ENCODE measurements around the gene NACA2. TPM values are rescaled to one million over a fixed set of nuclear protein-coding genes. Genes with fewer than 3 reads are reported as not detected.

Gene NACA2
- total and polyA plus RNA-seq, 2 of the 8 experiments (the other 6 are each of a cell fraction or from before 2014, with no cell fraction given): not detected

DNA sequence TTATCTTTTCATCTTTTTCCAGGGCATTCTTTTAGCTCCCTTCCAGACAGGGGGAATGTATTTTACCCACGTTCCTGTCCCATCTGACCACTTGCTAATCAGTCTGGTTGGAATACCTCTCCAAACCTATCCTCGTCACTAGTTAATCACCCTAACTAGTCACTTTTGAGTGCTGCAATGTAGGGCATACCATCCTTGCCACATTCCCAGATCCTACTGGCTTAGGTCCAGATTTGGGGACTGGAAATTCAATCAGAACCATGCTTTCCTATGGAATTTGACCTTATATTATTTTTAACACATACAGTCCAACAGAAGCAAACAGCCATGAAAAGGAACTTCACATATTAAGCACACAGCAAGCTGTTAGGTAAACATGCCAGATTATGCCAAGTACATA lies 29.7 kb downstream of the NACA2 start:
- no peaks in the 10 kb centered on the region for H3K9me3 ChIP-seq (ENCODE audit: insufficient read depth in 2 of 2, low read depth in 1 of 2, low read length in 1 of 2)
- no peak overlapping the region for H3K4me3 ChIP-seq (ENCODE audit: extremely low read depth in 1 of 4, insufficient read depth in 2 of 4, low read depth in 3 of 4, low read length in 4 of 4)
- no peak overlapping the region for H3K18ac ChIP-seq (ENCODE audit: extremely low read depth, low read length)
- no peak overlapping the region for H3K56ac ChIP-seq (replicated peaks; ENCODE audit: insufficient read length, low read depth, low read length)
- no peak overlapping the region for H3K27ac ChIP-seq (ENCODE audit: low read depth, low read length)
- ChIA-PET CTCF (ENCODE audit: partially characterized antibody) (interaction anchor here (0.6 to 2.3 kb wide), 5 partner anchors 7 to 1693 kb away, joined by 3 to 6 read pairs (median 4); no protein-coding TSS in a partner anchor), POLR2A (ENCODE audit: partially characterized antibody) (no interaction called here)
- FAIRE-seq: no peak
- H3K9ac ChIP-seq (replicated peaks in 1 of 4; ENCODE audit: extremely low read depth in 1 of 4, low read depth in 3 of 4, low read length in 3 of 4): no peak overlapping the region
- H3K4me2 ChIP-seq (ENCODE audit: insufficient read depth in 1 of 2, low read depth in 2 of 2, low read length in 2 of 2): no peak overlapping the region
- H3K14ac ChIP-seq (ENCODE audit: insufficient read length): no peak overlapping the region
- TF ChIP-seq POLR2AphosphoS5 (IDR thresholded peaks at IDR 0.05; ENCODE audit: low read depth, low read length) (no peak), JUN (IDR thresholded peaks at IDR 0.05; ENCODE audit: low read depth, low read length) (no peak), SRF (IDR thresholded peaks at IDR 0.05; ENCODE audit: low read depth, low read length) (no peak), EGR1 (IDR thresholded peaks at IDR 0.05; ENCODE audit: borderline replicate concordance, low read depth, low read length) (no peak), POLR2A (IDR thresholded peaks at IDR 0.05; ENCODE audit: control extremely low read depth in 1 of 2, low read depth in 2 of 2, low read length in 2 of 2) (no peak), KDM5A (IDR thresholded peaks at IDR 0.05; ENCODE audit: low read length) (no peak), CHD2 (IDR thresholded peaks at IDR 0.05; ENCODE audit: low read length) (no peak), TCF12 (IDR thresholded peaks at IDR 0.05; ENCODE audit: low read depth, low read length) (no peak), PHF8 (conservative IDR thresholded peaks at IDR 0.05; ENCODE audit: low read depth, low read length) (no peak), GTF2F1 (IDR thresholded peaks at IDR 0.05; ENCODE audit: borderline replicate concordance, low read depth, low read length) (no peak), ATF2 (IDR thresholded peaks at IDR 0.05; ENCODE audit: low read length) (no peak)
- TF ChIP-seq, protein P1, sequence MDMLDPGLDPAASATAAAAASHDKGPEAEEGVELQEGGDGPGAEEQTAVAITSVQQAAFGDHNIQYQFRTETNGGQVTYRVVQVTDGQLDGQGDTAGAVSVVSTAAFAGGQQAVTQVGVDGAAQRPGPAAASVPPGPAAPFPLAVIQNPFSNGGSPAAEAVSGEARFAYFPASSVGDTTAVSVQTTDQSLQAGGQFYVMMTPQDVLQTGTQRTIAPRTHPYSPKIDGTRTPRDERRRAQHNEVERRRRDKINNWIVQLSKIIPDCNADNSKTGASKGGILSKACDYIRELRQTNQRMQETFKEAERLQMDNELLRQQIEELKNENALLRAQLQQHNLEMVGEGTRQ (IDR thresholded peaks at IDR 0.05; ENCODE audit: low read length): no peak
- no peak overlapping the region for H4K91ac ChIP-seq (replicated peaks; ENCODE audit: insufficient read length, low read length)
- H2BK120ac ChIP-seq (replicated peaks; ENCODE audit: low read depth, low read length): no peak overlapping the region
- H2BK15ac ChIP-seq (ENCODE audit: low read length): no peak overlapping the region
- no peak overlapping the region for H2BK5ac ChIP-seq (ENCODE audit: low read depth, low read length)
- H2BK20ac ChIP-seq (ENCODE audit: low read length): no peak overlapping the region
- H2BK12ac ChIP-seq (ENCODE audit: low read depth, low read length): no peak overlapping the region
- no peak overlapping the region for H3K23ac ChIP-seq (ENCODE audit: insufficient read length)
- no peaks in the 10 kb centered on the region for H3K79me2 ChIP-seq (ENCODE audit: control insufficient read depth in 1 of 2, insufficient read depth in 2 of 2, low read length in 2 of 2)
- no peak overlapping the region for H2AK5ac ChIP-seq (ENCODE audit: low read depth, low read length)
- no peak overlapping the region for H4K5ac ChIP-seq (ENCODE audit: insufficient read length, low read depth, low read length)
- no peak for DNase-seq (ENCODE audit: low read depth in 1 of 2, low spot score in 2 of 2)
- H3K79me1 ChIP-seq (ENCODE audit: low read depth, low read length): no peaks in the 10 kb centered on the region
- no peaks in the 10 kb centered on the region for H3K4me1 ChIP-seq (replicated peaks in 1 of 4; ENCODE audit: control insufficient read depth in 3 of 4, insufficient read depth in 4 of 4, low read length in 3 of 4)
- no peak overlapping the region for H4K8ac ChIP-seq (ENCODE audit: extremely low read depth, insufficient read depth, low read length)
- no peaks in the 10 kb centered on the region for H4K20me1 ChIP-seq (replicated peaks in 1 of 2; ENCODE audit: control insufficient read depth in 1 of 2, insufficient read depth in 2 of 2, low read length in 2 of 2)
- no peaks in the 10 kb centered on the region for H3K27me3 ChIP-seq (replicated peaks in 1 of 4; ENCODE audit: control insufficient read depth in 3 of 4, extremely low read depth in 1 of 4, insufficient read depth in 3 of 4, low read length in 3 of 4)
- no peak overlapping the region for H2AFZ ChIP-seq (ENCODE audit: low read length)
- WGBS, 2 experiments (ENCODE audit: extremely low coverage in 1 of 2, insufficient coverage in 1 of 2, insufficient read length in 1 of 2, insufficient replicate concordance in 2 of 2, low coverage in 1 of 2, low lambda C conversion rate in 2 of 2, missing lambda C conversion rate in 1 of 2): 78% methylated on average over 2 of the region's 2 CpGs; no CpG with 5 or more reads in 1 of the 2 experiments
- no peaks in the 10 kb centered on the region for H3K36me3 ChIP-seq (ENCODE audit: control insufficient read depth in 2 of 4, insufficient read depth in 4 of 4, low read length in 3 of 4)
- H3K23me2 ChIP-seq (ENCODE audit: low read depth, low read length): no peaks in the 10 kb centered on the region
- no peak overlapping the region for H3K4ac ChIP-seq (replicated peaks; ENCODE audit: insufficient read length, low read depth, low read length)
